ENCODE data around the gene C1GALT1. TPM values are rescaled to one million over a fixed set of nuclear protein-coding genes. Genes with fewer than 3 reads are reported as not detected.
"Not testable (repeated sequence)": the region's sequence is repeated elsewhere in the genome, so short reads cannot be mapped to it uniquely, and the experiment has no call there.

C1GALT1 gene
- total RNA-seq, 1 donor from 2014 or later, result 164 TPM

GRCh38 chr7:7199592-7199991, 17.2 kb downstream of the C1GALT1 start:
- not testable (repeated sequence) for DNase-seq (ENCODE audit: low read depth)

GRCh38 chr7:7200255-7200654, 17.9 kb downstream of the C1GALT1 start:
- not testable (repeated sequence) for DNase-seq (ENCODE audit: low read depth)

- DNase-seq (ENCODE audit: low read depth), result no peak
These were observed 19.4 kb downstream of the C1GALT1 start for GRCh38 chr7:7201578-7202374.

GRCh38 chr7:7202375-7202720, 20.0 kb downstream of the C1GALT1 start:
- peak; percentile 50 for DNase-seq (ENCODE audit: low read depth)

- no peak for DNase-seq (ENCODE audit: low read depth)
These were observed 21.6 kb downstream of the C1GALT1 start for GRCh38 chr7:7203813-7204575.

- DNase-seq (ENCODE audit: low read depth), result no peak
These were observed 25.5 kb downstream of the C1GALT1 start for GRCh38 chr7:7207876-7208275.

GRCh38 chr7:7208520-7208919, 26.2 kb downstream of the C1GALT1 start:
- no peak for DNase-seq (ENCODE audit: low read depth)

GRCh38 chr7:7209412-7210050, 27.2 kb downstream of the C1GALT1 start:
- no peak for DNase-seq (ENCODE audit: low read depth)

GRCh38 chr7:7210475-7211237, 28.3 kb downstream of the C1GALT1 start:
- DNase-seq (ENCODE audit: low read depth), result no peak

GRCh38 chr7:7212612-7213011, 30.3 kb downstream of the C1GALT1 start:
- no peak for DNase-seq (ENCODE audit: low read depth)

GRCh38 chr7:7214398-7215347, 32.3 kb downstream of the C1GALT1 start:
- DNase-seq (ENCODE audit: low read depth), result no peak

- DNase-seq (ENCODE audit: low read depth), result no peak
These were observed 33.9 kb downstream of the C1GALT1 start for GRCh38 chr7:7216279-7216678.

GRCh38 chr7:7219216-7219615, 36.9 kb downstream of the C1GALT1 start:
- DNase-seq (ENCODE audit: low read depth), result no peak

GRCh38 chr7:7220821-7221220, 38.5 kb downstream of the C1GALT1 start:
- no peak for DNase-seq (ENCODE audit: low read depth)

GRCh38 chr7:7221599-7222038, 39.3 kb downstream of the C1GALT1 start:
- DNase-seq (ENCODE audit: low read depth), result peak; percentile 65

- DNase-seq (ENCODE audit: low read depth), result no peak
These were observed 40.9 kb downstream of the C1GALT1 start for GRCh38 chr7:7223250-7223649.

GRCh38 chr7:7226407-7226806, 44.1 kb downstream of the C1GALT1 start:
- no peak for DNase-seq (ENCODE audit: low read depth)

- DNase-seq (ENCODE audit: low read depth), result no peak
These were observed 46.1 kb downstream of the C1GALT1 start for GRCh38 chr7:7228472-7228871.

- no peak for DNase-seq (ENCODE audit: low read depth)
These were observed 46.6 kb downstream of the C1GALT1 start for GRCh38 chr7:7228967-7229366.

- DNase-seq (ENCODE audit: low read depth), result peak; percentile 44
These were observed 48.7 kb downstream of the C1GALT1 start for GRCh38 chr7:7231000-7231399.
